Fibroblast of the conjunctiva (primary cell): Measurements from ENCODE around the gene TNRC6C.
"Not testable (repeated sequence)": the region's sequence is repeated elsewhere in the genome, so short reads cannot be mapped to it uniquely, and the experiment has no call there.

ENCODE experiments used
- DNase-seq: peaks from one replicate; pipeline ENCODE4 v3.0.0-alpha.2; 2010; ENCODE audit warnings: low read depth

Gene TNRC6C

GRCh38 chr17:78043031-78043430, 84.5 kb downstream of the TNRC6C start:
- DNase-seq: no peak

DNA sequence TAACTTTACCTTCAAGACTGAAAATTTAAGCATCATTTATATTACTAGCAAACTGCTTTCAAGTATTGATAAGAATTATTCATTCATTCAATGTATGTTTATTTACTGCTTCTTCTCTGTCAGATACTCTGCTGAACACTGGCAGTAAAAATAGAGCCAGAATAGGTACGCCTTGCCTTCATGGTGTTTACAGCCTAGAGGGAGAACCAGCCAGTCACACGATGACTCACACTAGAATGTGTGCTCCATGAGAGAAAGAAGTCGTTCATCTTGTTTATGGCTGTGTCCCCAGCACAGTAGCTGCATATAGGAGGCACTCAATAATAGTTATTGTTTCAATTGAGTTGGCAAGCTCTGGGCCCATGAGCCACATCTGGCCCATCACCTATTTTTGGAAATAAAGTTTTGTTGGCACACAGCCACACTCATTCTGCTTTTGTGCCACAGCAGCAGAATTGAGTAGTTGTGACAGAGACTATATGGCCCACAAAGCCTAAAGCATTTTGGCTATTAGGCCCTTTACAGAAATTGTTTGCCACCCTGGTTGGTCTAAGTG, 85.9 kb downstream of the TNRC6C start:
- no peak for DNase-seq

DNA sequence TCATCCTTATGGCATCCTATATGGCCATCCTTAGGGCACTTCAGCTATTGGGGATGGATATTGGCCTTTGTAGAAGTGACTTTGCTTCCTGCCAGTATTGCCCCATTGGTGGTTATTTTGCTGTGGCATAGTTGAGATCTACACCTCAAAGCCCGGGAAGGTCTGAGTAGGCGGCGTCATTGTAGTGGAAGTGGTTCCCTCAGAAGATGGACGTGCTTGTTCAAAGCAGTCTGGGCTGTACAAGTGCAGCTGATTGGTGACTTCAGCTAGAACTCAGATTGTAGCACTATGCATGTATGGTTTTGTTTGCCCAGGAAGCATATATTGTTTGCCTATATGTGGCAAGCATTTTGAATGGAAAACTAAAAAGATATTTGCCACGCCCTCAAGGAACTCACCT, 86.8 kb downstream of the TNRC6C start:
- DNase-seq: no peak

DNA sequence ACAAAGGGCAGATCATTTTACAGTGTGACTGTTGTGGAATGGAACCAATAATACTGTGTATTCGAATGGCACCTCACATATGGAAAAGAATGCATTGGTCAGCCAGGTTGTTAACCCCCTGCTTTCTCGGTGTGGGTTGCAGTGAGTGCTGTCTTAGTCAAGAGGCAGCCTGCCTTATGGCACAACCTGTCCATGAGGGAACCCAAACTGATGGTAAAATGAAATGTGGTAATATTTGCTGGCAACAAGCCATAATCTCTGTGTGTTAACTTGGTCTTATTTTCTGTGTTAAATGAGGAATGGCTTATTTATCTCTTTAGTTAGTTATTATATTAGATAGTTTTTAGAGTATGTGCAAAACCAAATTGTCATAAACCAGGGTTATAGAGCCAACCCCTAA, 88.4 kb downstream of the TNRC6C start:
- no peak for DNase-seq

GRCh38 chr17:78048346-78049292, 90.1 kb downstream of the TNRC6C start:
- no peak for DNase-seq

- no peak for DNase-seq
Measured at GRCh38 chr17:78049609-78050008, 91.1 kb downstream of the TNRC6C start.

DNA sequence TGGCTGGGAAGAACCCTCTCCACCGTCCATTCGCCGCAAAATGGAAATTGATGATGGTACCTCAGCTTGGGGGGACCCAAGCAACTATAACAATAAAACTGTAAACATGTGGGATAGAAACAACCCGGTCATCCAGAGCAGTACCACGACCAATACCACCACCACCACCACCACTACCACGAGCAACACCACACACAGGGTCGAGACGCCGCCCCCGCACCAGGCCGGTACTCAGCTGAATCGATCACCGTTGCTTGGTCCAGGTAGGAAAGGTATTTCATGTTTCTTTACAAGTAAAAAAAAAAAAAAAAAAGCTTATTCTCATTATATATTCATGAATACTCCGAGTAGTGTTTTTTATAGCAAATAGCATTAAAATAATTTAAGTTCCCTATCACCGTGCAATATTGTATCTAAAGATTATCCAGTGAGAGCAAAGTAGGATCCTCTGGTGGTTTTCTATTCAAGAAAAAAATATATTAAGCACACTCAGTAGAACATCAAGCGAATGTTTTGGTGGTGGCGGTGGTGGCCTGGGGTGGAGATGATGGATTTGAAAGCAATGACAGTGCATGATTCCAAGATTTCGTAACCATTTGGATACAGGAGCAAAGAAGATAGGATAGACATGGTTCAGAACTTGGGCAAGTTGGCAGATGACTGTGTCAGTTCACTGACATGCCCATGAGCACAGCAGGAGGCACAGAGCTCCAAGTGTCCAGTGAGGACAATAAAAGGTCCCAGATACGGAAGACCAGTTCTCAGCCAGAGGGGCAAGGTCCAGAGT, 92.9 kb downstream of the TNRC6C start:
- DNase-seq: no peak

DNA sequence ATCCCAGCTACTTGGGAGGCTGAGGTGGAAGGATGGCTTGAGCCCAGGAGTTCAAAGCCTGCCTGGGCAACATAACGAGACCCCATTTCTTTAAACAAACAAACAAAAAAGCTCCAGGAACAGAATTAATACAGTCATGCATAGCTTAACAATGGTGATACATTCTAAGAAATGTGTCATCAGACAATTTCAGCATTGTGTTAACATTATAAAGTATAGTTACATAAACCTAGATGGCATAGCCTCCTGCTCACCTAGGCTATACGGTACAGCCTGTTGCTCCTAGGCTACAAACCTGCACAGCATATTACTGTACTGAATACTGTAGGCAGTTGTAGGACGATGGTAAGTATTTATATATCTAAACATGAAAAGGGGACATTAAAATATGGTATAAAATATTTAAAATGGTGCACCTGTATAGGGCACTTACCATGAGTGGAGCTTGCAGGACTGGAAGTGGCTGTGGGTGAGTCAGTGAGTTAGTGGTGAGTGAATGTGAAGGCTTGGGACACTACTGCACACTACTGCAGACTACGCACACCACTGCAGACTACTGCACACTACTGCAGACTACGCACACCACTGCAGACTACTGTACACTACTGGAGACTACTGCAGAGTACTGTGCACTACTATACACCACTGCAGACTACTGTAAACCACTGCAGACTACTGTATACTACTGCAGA, 95.4 kb downstream of the TNRC6C start:
- DNase-seq: no peak

- DNase-seq: no peak
Measured at GRCh38 chr17:78057113-78057740, 98.7 kb downstream of the TNRC6C start.

- DNase-seq: no peak
Measured at GRCh38 chr17:78058001-78058400, 99.5 kb downstream of the TNRC6C start.

DNA sequence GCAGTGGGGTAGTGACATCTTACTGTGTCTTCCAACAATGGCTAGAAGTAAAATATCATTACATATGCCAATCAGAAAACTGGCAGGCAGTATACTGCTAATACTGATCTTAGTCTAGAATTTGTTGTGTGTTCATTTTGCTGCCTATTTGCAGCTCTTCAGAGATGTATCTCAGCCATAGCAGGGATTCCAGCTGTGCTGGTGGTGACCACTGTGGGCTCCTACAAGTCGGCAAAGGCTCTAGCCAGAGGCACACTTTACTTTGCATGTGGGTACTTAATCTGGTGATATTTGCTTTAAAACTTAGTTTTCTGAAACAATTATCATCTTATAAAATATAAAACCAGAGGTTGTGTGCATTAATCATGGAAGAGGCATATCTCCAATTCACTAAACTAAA, 100.1 kb downstream of the TNRC6C start:
- DNase-seq: no peak

DNA sequence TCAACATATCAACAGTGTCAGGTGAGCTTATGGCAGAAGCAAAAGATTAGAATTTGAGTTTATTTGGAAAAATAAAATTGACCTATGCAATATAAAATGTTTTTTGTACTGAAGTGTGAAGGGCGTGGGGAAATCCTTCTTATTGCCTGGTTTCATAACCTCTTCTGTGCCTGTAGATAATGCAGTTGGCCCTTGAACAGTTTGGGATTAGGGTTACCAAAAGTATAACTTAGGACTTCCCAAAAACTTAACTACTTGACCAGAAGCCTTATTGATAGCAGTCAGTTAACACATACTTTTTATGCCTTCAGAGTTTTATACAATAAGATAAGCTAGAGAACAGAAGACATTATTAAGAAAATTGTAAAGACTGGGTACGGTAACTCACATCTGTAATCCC, 104.1 kb downstream of the TNRC6C start:
- DNase-seq: no peak

DNA sequence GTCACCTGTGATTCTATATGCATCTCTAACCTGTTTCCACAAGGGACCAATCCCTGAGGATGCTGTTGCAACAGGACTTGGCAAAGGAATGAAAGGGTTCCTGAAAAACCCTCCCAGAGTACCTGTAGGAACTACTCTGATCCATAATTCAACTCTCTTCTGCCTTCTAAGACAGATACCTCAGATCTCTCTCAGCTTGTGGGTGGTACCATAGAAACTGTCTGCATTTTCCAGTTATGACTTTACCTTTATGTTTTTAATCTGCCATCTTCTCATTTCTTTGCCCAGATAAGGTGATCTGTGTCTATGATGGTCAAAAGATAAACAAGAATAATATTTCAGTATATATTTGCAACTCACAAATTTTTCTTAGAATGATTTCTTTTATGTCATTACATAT, 105.0 kb downstream of the TNRC6C start:
- DNase-seq: no peak

DNA sequence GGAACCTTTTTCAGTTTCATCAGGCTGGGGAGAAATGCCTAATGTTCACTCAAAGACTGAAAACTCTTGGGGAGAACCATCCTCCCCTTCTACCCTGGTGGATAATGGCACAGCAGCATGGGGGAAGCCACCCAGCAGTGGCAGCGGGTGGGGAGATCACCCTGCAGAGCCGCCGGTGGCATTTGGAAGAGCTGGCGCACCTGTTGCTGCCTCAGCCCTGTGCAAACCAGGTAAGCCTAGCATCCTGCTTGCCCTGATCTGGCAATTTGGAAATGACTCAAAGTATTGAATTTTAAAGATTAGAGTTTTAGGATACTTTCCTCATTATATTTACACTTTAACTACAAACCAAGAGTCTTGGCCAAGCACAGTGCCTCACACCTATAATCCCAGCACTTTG, 106.2 kb downstream of the TNRC6C start:
- no peak for DNase-seq

- not testable (repeated sequence) for DNase-seq
Measured at GRCh38 chr17:78066976-78067375, 108.5 kb downstream of the TNRC6C start.

DNA sequence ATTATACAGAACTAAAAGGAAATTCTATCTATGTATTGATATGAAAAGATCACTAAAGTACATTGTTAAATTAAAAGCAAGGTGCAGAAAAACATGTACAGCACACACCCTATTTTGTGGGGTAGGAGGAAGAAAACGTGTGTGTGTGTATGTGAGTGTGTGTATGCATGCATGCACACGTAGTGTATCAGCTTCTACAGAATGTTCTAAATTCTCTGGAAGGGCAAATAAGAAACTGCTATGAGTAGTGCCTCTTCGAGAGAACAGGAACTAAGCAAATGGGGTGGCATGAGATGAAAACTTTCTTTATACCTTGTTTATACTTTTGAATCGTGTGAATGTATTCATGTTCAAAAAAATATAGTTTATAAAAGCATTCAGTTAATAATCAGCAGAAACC, 111.2 kb downstream of the TNRC6C start:
- DNase-seq: no peak

GRCh38 chr17:78072961-78073360, 114.5 kb downstream of the TNRC6C start:
- no peak for DNase-seq

GRCh38 chr17:78075011-78075410, 116.5 kb downstream of the TNRC6C start:
- DNase-seq: no peak

DNA sequence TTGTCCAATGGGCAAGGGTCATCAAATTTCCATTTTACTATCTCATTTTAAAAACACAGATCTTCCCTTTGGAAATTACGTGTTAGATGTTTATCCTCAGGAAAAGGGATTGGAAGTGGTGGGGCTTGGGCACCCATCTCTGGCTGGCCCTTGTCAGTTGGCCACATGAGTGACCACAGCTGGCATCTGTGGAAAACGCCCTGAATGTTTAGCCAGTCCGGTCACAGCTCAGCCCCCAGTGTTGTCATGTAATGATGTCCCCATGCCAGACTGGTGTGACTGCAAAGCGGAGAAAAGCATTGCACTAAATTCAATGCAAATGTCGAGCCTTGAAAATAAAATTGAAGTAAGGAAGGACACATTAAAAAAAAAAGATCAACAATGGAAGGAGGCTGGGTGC, 117.0 kb downstream of the TNRC6C start:
- no peak for DNase-seq

- DNase-seq: no peak
Measured at GRCh38 chr17:78079253-78079652, 120.8 kb downstream of the TNRC6C start.

DNA sequence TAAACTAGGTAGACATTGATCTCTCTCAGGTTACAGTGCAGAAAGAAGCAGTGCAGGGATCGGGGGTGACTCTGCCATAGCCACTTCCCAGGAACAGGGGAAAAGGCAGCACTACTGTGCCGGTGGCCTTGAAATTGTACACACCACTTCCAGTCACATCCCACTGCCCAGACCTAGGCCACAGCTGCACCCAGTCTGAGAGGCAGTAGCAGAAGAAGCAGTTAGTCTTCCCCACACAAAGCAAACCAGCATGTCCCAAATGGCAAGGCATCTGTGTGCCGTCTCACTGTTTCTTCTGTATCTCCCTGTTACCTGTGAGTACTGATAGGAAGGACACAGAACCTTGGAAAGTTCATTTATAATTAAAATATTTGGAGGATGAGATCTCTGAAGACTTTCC, 123.0 kb downstream of the TNRC6C start:
- DNase-seq: no peak

DNA sequence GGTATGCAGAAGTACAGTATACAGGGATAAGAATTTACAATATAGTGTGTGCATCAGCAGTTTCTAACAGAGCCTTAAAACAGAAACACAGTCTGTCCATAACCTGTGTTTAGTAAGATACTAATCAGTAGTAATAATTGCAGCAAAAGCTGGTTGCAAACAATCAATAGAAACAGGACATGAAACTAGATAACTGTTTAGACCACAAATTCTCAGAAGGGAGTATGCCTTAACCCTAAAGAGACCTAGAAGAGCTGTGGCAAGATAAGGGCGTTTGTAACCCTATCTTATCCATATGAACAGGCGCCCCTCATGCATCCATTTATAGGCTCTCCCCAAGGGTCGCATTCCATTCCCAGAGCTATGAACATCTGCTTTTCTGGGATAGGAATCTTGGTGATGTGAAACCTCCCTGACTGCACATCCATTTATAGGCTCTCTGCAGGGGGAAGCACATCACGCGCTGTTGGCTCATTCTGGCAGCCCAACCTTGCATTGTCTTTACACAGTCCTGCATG, 123.9 kb downstream of the TNRC6C start:
- not testable (repeated sequence) for DNase-seq
